Stimulated activated naive CD4-positive, alpha-beta T cell treated with Interleukin-2 at 50 U/mL for 16 hours (primary cell): Measurements from ENCODE around the gene KCP.

Source experiments
- DNase-seq: peaks from one replicate; lab custom pipeline; 2025; lab: John Stamatoyannopoulos, UW

Gene KCP

DNA sequence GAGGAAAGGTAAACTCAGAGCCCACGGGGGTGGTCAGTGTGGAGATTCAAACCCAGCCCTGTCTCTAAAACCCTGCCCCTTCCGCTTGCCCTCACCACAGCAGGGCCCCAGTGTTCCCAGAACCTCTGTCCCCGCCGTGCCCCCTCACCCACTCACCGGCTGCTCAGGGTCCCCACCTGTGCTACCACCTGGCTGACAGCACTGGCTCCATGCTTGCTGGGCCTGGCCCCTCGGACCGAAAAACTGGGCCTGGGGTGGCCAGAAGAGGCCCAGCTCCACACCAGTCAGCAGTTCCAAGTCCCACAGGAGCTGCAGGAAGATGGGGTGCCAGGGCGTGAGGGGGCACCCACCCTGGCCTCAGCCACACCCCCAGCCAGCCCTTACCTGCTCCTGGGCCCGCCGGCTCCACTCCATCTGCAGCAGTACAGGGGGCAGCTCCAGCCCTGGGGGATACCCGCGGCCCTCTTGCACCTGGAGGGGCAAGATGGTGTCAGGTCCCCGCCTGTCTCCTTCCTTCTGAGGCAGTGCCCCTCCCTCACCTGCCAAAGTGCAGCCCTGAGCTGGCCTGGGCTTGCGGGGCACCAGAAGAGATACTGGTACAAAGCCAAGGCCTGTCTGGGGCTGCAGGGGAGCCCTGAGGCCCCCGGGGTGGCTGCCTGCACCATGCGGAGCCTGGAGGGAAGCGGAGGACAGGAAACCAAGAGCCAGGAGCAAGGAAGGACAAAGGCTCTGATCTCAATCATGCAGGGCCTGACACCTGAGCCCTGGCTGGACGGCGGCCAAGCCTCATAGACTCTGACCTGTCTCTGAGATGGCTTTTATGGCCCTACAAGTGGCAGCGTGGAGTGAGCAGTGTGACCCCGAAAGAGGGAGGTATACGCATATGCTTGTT, 36.1 kb downstream of the KCP start:
- no peak for DNase-seq

DNA sequence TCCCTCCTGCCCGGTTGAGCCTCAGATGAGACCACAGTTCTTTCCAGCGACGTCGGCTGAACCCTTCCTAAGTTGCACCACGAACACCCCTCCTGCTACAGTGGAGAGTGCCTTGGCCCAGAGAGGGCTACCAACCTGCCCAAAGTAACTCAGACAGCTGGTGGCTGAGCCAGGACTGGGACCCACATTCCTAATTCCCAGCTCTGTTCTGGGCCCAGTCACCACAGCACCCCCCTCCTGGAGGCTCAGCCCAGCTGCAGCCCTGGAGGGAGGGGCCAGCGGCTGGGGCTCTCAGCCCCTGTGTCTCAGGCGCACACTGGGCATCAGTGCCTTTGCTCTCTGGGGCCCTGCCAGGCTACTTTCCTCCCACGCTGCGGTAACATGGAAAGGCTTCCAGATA, 37.3 kb downstream of the KCP start:
- DNase-seq = no peak

DNA sequence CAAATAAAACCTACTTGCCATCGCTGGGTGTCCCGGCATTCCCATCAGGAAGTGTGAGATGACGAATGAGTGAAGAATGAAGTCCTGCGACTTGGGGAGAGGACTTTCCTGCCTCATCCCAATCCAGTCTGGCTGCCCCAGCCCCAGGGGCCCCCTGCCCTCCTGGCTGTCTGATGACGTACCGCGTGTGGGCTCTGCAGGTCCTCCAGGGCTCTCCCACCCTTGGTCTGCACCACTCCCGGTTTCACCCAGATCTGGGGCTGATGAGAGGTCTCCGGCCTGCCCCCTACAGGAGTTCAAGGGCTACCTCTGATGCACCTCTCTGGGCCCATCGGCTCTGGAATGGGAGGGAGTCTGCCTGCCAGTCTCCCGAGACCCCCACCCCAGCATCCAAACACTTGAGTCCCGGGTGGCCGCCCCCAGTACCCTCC, 38.1 kb downstream of the KCP start:
- no peak for DNase-seq

DNA sequence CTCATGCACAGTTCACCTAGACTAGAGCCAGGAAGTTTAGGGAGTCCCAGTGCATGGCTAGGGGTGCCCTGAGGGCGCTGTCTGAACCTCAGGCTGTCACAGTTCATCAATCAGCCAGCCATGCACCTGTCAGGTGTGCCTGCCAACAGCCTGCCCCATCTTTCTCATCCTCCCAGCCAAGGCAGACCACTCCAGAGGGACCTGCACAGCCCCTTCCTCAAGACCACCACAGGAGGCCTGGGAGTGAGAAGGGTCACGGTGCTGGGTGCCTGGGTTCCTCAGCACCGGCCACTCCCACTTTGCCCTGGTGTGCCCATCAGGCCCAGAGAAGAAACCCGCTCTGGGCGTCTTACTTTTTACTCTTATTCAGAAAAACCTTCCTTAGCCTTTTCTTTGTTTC, 39.5 kb downstream of the KCP start:
- no peak for DNase-seq

DNA sequence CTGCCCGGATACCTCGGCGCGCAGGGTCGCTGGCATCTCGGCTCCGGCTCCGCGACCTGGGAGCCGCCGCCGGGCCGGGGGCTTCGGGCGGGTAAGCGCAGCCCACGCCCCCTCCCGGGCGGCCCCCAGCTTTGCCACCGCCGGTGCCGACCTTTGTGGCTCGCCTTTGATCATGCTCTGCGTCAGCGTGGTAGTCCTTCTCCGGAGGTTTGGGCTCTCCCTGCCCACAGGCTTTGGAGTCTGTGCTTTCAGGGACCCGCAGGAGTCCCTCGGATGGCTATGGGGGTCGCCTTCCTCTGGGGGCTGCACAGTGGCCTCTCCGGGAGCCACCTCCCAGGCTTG, 40.6 kb downstream of the KCP start:
- DNase-seq = no peak

DNA sequence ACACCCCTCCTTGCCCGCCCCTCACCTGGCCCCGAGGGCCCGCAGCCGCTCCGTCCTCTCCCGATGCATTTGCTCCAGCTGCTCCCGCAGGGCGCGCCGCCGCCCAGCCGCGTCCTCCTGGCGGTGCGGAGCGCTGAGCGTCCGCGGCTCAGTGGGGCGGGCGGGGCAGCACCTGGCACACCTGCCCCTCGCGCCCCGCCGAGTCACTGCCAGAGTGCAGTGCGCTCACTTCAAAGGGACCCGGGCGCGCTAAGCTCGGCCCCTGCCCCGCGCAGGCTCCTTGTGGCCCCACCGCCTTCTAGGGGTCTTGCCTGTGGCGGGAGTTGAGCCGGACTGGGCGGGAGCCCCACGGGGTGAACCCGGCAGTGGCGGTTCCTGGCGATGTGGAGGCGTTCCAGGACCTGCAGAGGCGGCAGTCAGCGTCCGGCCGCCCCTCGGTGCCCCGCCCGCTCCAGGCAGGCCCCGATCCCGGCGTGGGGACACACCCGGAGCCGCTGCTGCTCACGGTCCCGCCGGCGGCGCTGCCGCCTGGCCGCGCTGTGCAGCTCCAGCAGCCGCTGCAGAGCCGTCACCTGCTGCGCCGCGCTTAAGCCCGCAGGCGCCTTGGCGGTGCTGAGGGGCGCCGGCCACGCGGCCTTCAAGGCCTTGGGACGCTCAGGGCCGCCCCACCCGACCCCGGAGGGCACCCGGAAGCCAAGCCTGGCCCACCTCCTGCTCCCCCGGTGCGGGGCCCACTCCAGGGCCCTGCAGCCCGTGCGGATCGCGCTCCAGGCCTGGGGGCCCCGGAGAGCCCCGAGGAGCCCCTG, 41.2 kb downstream of the KCP start:
- DNase-seq = peak; percentile 28

DNA sequence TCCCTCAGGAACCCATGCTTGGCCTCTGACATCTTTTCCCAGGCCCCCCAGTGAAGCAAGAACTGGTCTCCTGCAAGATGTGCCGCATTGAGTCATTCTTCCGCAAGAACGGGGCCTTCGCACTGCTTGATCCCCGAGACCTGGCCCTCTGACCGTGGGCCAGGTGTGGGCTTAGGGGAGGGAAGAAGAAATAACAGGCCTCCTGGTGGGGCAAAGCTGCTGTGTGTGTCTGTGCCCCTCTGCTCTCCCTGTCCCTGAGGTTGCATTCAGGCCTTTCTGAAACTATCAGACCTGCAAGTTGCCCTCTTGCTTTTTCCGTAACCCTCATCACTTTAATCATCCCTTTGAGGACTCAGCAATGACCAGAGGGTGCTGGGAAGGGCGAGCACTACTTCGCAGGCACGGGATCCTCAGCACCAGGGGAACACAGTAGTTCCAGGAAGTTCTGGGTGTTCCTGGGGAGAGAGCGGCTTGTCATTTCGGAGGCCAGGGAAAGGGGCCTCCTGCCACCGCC, 41.8 kb downstream of the KCP start:
- DNase-seq = no peak

DNA sequence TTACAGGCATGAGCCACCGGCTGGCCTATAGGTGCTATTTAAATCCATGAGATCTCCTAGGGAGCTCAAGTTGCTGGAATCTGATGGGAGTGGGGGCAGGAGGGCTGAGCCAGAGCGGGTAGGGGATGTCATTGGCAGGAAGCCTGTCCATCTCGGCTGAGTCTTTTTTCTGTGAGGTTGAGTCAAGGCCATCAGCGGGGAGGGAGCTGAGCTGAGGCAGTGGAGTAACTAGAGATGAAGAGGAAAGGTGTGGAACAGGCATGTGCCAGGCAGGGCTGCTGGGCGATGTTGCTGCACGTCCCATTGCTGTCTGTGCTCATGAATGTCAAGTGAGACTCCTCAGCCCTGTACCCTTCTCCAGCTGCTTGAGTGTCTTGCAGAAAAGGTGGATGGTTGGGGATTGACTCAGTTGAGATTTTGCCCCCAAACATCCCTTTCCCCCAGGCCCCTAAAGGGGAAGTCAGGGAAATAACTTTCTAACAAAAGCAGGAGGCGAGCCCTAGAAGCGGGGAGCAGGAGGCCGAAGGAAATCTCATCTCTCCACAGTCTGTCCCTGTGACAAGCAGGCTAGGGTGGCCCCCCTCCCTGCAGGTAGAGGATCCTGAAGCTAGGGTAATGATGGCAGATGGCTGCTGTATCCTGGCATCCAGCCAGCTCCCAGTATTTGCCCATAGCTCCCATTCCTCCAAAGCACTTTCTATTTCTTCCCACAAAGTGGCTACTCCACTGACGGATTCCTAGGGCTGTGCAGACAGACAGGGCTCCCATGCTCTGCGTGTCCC, 42.5 kb downstream of the KCP start:
- no peak for DNase-seq

DNA sequence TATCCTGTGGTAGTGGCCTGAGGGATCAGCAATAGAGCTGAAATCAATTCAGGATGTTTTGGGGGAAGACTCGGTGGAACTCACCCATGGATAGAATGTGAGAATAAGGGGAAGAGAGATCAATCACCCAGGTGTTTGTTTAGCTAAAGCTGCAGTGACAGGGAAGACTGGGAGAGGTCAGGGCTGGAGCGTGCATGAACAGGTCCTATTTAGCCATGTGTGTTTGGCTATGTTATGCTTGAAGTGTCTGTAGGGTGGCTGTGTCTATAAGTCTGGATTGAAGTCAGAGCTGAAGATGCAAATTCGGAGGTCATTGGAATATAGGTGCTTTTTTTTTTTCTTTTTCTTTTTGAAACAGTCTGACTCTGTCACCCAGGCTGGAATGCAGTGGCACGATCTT, 43.3 kb downstream of the KCP start:
- no peak for DNase-seq

DNA sequence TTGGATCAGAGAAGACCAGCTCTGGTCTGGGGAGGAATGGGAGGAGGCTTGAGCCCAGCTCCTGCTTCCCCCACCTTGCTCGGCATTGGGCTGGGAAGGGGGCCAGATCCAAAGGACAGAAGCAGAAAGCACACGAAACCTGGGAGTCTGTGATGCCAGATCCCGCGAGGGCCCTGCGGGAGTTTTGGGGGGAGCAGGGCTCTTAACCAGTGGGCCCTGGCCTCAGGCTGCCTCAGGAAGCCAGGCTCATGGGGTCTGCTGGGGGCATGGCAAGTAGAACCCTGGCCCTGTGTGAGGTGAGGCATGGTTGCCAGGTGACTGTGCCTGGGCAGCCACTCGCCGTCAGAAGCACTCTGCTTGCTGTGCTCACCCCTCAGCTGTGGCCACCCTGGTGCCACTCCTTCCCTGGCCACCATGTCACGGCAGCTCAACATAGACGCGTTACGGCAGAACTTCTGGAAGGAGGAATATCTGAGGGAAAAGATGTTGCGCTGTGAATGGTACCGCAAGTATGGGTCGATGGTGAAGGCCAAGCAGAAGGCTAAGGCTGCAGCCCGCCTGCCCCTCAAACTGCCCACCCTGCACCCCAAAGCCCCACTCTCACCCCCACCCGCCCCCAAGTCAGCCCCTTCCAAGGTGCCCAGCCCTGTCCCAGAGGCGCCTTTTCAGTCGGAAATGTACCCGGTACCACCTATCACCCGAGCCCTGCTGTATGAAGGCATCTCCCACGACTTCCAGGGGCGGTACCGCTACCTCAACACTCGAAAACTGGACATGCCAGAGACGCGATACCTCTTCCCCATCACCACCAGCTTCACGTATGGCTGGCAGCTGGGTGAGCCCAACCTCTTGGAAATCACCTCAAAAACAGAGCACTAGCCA, 44.3 kb downstream of the KCP start:
- DNase-seq = no peak

DNA sequence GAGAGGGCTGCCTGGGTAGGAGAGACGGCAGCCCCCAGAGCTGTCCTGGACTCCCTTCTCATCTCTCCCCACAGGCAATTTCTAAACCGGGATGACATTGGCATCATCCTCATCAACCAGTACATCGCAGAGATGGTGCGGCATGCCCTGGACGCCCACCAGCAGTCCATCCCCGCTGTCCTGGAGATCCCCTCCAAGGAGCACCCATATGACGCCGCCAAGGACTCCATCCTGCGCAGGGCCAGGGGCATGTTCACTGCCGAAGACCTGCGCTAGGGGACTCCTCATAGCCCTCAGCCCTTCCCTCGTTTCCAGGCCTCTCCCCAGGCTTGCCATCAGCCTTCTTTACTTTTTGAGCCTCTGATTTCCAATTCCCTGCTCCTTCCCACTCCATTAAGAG, 45.2 kb downstream of the KCP start:
- DNase-seq = no peak

DNA sequence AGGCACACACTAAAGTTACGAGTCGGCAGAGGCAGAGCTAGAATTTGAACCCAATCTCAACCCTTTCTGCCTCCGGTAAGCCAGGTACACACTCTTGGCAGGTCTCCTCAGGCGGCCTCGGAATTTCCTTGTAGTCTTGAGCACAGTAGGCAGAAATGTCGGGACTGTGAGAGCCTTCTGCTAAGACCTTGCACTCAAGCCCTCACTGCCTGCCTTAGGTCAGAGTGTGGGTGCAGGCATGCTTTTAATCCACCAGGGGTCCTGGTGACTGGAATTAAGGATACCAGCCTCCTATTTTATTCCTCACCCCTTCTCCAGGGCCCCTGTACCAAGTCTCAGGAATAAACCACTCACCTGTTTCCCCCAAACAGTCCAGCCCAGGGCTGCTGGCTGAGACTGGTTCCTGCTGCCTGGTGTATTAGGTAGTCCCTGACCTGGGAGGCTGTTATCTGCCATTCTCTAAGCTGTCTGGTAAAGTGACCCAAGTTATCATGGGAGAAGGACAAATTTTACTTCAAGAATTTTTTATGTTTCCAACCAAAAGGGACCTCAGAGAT, 47.0 kb downstream of the KCP start:
- peak; percentile 40 for DNase-seq

DNA sequence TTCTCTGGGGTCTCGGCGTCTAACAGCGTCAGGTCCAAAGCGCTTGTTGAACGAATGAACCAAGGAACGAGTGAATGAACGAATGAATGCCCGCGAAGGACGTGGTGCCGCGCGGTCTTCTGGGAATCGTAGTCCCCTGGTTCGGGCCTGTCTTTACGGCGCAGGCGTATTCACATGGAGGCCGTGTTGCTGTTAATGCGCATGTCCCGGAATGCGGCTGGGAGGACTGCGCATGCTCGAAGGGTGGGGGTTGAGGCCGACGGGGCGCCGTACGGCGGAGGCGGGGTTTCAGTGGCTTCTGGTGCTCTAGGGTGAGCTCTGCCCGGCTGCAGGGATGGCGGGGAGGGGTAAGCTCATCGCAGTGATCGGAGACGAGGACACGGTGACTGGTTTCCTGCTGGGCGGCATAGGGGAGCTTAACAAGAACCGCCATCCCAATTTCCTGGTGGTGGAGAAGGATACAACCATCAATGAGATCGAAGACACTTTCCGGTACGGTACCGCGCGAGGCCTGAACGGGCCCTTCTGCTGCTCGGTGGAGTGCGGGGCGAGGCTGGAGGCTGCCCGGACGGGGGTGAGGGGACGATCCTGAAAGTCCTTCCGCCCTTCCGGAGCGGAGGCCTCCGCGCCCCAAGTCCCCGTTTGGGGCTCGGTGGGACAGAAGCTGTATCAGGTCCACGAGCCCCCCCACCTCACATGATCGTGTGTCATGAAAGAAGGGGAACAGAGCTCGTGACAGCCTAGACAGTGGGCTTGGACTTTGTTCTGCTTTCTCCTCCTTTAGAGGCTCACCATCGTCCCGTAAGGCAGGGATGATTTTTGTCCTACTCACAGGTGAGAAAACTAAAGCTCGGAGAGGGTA, 47.7 kb downstream of the KCP start, which contains the start of gene ATP6V1F:
ATP6V1F (plus strand) TSS at position 286 of the 862 bp plus-strand sequence; CDS start at position 335, 49 bp downstream.
- peak; percentile 97 for DNase-seq

DNA sequence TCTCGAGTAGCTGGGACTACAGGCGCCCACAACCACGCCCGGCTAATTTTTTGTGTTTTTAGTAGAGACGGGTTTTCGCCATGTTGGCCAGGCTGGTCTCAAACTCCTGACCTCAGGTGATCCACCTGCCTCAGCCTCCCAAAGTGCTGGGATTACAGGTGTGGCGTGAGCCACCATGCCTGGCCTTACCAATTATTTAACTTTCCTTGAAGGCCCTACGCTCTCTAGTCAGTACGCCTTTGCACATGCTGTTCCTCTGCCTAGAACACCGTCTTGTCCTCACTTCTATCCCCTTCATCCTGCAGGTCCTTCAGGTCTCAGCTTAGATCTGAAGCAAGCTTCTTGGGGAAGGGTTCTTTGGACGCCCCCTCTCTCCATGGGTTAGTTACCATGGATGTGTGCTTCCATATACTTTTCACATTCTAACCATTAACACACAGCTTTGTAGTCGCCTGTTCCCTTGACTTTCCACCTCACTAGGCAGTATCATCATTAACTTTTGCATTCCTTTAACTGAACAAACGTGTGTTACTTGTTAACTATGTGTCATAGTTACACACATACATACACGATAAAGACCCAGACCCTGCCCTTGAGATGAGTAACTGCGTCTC, 48.4 kb downstream of the KCP start:
- no peak for DNase-seq

DNA sequence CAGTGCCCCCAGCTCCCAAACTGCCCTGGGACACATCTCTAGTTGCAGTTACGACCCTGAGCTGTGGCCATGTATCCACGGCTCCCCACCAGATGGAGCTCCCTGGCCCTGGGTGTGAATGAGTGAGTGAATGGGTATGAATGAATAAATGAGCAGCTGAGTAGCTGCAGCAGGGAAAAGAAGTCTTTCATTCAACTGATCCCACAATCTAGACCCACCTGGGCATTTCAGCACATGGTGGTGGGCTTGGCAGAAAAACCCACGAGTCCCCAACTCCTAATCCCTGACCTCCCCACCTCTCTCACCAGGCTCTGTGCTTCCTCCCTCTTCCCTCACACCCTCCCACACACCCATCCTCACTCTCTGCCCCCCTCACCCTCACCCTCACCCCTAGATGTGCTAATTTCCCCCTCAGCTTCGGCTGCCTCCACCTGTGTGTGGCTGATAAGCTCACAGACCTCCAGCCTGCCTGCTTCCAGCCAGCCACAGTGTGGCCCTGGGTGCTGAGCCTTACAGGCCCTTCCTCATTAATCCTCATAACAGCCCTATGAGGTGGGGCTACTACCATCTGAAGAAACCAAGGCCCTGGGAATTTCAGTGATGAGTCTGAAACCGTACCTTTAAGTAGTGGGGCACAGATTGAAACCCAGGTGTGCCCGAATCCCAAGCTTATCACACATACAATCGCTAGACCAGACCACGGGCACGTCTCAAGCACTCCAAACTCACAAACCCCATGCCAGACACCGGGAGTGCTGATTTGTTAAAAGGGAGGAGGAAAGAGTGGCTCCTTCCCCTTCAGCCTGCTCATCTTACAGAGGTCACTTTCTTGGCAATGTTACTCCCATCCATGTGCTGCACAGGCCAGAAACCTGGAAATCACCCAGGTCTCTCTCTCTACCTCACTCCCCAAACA, 50.1 kb downstream of the KCP start:
- DNase-seq = no peak

DNA sequence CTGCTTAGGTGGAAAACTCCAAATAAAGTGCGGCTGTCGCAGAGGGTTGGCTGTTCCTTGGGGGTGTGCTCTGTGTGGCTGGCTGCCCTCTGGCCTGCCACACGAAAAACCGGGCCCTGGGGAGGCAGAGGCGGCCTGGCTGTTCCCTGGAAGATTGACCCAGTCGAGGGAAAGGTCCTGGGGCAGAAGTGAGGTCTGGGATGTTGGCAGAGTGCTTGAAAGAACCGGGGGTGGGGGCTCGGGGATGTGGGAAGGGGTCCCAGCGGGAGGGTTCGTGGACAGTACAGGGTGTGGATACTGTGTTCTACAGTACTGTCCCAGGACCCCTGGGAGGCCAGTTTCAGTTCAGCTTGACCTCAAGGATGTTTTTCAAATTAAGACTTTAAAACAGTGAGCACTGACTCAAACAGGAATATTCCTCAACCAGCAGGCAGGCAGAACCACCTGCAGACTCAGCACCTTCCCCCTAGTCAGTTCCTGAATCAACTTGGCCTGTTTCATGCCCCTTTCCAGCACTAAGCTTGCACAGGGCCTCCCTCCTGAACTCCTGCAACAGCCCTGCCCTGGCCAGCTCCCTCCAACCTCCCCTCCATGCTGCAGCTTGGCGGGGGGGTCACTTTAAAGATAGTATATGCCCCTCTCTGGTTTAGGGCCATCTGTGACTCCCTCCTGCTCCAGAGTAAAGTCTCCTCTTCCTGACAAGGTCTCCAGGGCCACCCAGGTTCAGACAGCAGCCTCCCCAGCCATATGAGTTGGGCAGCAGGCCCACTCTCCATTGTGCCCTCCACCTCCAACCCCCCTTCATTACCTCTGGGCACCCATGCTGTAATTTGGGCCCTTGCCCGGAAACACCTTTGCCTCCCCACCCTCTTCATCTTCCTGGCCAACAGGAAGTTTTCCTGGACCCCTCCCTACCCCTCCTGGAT, 51.0 kb downstream of the KCP start:
- no peak for DNase-seq
